ENCODE measurements around the gene DOCK4.

DNA sequence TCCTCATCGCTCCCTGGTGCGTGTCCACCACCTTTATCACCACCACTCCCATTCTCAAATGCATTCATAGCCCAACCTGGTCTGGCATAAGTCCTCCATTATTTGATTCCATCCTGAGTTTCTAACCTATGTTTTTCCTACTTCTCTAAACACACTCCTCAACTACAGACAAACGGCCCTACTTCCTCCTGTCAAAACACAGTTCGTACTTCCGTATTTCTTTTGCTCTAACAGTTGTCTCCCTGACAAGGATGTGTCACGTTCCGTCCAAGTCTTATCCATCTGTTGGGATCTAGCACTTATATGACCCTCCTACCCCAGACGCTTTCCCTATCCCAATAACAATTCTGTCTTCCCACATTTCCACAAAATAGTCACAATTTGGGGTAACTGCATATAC is 46.8 kb downstream of the DOCK4 start:
- TF ChIP-seq, protein P1, sequence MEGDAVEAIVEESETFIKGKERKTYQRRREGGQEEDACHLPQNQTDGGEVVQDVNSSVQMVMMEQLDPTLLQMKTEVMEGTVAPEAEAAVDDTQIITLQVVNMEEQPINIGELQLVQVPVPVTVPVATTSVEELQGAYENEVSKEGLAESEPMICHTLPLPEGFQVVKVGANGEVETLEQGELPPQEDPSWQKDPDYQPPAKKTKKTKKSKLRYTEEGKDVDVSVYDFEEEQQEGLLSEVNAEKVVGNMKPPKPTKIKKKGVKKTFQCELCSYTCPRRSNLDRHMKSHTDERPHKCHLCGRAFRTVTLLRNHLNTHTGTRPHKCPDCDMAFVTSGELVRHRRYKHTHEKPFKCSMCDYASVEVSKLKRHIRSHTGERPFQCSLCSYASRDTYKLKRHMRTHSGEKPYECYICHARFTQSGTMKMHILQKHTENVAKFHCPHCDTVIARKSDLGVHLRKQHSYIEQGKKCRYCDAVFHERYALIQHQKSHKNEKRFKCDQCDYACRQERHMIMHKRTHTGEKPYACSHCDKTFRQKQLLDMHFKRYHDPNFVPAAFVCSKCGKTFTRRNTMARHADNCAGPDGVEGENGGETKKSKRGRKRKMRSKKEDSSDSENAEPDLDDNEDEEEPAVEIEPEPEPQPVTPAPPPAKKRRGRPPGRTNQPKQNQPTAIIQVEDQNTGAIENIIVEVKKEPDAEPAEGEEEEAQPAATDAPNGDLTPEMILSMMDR (IDR thresholded peaks at IDR 0.05) = no peak
- TF ChIP-seq POLR2A (IDR thresholded peaks at IDR 0.05) = no peak
- no peak for TF ChIP-seq EP300 (IDR thresholded peaks at IDR 0.05; ENCODE audit: low read depth)
